8988T (cell line): ENCODE measurements around the gene MPHOSPH8.

ENCODE experiments used
- DNase-seq: peaks from one replicate; pipeline ENCODE4 v3.0.0; 2011

The MPHOSPH8 gene, protein sequence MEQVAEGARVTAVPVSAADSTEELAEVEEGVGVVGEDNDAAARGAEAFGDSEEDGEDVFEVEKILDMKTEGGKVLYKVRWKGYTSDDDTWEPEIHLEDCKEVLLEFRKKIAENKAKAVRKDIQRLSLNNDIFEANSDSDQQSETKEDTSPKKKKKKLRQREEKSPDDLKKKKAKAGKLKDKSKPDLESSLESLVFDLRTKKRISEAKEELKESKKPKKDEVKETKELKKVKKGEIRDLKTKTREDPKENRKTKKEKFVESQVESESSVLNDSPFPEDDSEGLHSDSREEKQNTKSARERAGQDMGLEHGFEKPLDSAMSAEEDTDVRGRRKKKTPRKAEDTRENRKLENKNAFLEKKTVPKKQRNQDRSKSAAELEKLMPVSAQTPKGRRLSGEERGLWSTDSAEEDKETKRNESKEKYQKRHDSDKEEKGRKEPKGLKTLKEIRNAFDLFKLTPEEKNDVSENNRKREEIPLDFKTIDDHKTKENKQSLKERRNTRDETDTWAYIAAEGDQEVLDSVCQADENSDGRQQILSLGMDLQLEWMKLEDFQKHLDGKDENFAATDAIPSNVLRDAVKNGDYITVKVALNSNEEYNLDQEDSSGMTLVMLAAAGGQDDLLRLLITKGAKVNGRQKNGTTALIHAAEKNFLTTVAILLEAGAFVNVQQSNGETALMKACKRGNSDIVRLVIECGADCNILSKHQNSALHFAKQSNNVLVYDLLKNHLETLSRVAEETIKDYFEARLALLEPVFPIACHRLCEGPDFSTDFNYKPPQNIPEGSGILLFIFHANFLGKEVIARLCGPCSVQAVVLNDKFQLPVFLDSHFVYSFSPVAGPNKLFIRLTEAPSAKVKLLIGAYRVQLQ

DNA sequence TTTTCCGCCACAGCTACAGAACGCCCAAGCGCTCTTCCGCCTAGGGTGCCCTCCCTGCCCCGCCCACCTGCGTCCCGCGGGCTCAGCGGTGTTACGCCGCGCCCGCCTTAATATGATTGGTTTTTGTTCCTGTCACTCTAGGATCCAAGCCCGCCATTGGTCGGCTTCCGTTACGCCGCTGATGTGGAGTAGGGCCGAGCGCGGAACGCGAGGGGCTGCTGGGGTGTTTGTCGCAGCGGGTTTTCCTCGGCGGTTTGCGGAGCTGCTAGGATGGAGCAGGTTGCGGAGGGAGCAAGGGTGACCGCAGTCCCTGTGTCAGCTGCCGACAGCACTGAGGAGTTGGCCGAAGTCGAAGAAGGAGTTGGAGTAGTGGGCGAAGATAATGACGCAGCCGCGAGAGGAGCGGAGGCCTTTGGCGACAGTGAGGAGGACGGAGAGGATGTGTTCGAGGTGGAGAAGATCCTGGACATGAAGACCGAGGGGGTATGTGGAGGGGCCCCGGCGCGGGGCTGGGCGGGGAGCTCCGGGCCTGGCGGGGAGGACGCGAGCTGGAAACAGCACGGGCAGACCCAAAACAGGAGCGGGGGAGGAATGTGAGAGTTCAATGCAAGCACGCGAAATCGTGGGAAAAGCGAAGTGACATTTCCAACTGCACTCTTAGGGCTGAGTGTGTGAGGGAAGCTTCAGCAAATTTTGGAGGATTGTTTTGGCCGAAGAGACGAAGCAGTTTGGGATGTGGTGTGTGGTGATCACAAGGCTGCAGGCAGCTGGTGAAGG lies at the start of gene MPHOSPH8:
MPHOSPH8 (plus strand) TSS at position 181 of the 777 bp plus-strand sequence; CDS start at position 271, 90 bp downstream.
- DNase-seq = peak; percentile 65

GRCh38 chr13:19586904-19587634 lies 46.4 kb upstream of the MPHOSPH8 start:
- no peak for DNase-seq

GRCh38 chr13:19587635-19588300 lies 45.7 kb upstream of the MPHOSPH8 start:
- DNase-seq = no peak

- DNase-seq = no peak
Measured at GRCh38 chr13:19589312-19589711, 44.1 kb upstream of the MPHOSPH8 start.

DNA sequence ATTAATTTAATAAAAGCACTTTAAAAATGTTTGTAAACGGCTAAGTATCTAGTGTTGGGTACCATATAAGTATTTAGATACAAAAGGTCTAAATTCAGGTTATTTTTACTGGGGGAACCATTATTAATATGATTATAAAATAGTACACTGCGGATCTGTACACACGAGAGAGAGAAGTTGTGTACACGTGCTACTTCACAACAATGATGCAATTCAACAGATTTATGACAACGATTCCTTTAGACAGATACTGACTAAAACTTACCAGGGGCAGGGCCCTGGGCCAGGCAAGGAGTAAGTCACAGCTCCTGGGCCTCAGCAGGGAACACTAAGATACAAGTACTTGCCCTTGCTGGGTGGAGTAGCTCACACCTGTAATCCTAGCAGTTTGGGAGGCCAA lies 43.0 kb upstream of the MPHOSPH8 start:
- DNase-seq = no peak

- DNase-seq = no peak
Measured at GRCh38 chr13:19591864-19592263, 41.6 kb upstream of the MPHOSPH8 start.

- no peak for DNase-seq
Measured at GRCh38 chr13:19592657-19593180, 40.7 kb upstream of the MPHOSPH8 start.

GRCh38 chr13:19596086-19596485 lies 37.4 kb upstream of the MPHOSPH8 start:
- DNase-seq = no peak

GRCh38 chr13:19596960-19597361 lies 36.5 kb upstream of the MPHOSPH8 start:
- DNase-seq = no peak

DNA sequence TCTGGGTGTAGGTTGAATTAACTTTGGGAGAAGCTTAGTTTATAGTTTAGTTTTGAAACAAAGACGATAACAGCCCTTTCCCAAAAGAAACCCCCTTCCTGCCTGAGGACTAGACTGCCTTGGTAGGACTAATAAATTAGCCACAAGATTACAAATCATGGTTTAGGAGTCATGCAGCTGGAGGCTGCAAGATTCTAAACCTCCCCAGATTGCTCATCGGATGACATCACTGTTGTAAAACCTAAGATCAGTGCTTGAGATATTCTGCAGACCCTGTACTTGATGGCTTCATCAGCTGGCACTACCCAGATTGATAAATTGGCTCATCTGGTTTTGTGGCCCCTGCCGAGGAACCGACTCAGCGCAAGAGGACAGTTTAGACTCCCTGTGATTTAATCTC lies 35.9 kb upstream of the MPHOSPH8 start:
- DNase-seq = no peak

- peak; percentile 80 for DNase-seq
Measured at GRCh38 chr13:19601749-19602725, 31.4 kb upstream of the MPHOSPH8 start.

DNA sequence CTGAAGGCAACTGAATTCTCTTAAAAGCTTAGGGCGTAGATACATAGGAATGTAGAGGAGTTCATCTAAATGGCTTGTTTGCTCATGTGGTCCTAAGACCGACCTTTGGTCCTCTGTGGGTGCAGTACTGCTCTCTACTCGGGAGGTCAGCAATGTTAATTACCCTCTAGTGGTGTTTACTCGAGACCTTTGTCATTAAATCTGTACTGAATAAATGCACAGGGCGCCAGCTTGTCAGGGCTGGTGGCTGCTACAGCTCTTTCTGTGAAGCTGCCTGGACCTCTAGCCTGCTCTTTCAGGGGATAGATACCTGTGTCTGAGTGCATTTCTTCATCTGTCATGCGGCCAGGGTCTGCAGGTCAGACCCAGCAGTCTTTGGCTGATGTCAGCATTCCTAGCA lies 29.2 kb upstream of the MPHOSPH8 start:
- no peak for DNase-seq

- no peak for DNase-seq
Measured at GRCh38 chr13:19605161-19605955, 28.1 kb upstream of the MPHOSPH8 start.

DNA sequence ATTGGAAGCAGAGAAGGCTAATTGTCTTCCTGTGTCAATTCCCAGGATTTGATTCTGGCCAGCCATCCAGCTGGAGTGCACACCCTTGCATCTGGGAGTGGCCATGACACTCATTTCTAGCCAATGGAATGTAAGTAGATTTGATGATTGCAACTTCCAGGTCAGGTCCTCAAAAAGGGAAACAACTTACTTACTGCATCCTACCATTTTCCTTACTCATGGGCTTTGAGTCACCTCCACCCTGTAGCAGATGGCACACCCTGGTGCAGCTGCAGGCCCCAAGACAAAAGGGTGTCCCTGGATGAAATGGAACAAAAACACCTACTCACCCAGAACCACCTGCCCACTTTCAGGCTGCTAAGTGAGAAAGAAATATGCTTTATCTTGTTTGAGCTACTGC lies 27.3 kb upstream of the MPHOSPH8 start:
- no peak for DNase-seq

DNA sequence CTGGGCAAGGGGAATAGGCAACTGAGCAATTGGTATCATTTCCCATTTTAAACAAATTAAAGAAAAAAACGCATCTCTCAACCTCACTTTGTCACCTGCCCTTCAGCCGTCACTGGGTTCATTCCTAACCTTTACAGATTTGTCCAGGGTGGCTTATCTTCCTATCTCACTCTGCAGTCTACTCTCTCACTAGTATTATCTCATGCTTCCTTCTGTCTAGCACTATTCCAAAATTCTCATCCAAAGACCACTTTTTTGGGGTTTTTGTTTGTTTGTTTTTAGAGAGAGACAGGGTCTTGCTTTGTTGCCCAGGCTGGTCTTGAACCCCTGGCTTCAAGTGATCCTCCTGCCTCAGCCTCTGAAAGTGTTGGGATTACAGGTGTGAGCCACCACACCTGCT lies 26.7 kb upstream of the MPHOSPH8 start:
- DNase-seq = no peak

DNA sequence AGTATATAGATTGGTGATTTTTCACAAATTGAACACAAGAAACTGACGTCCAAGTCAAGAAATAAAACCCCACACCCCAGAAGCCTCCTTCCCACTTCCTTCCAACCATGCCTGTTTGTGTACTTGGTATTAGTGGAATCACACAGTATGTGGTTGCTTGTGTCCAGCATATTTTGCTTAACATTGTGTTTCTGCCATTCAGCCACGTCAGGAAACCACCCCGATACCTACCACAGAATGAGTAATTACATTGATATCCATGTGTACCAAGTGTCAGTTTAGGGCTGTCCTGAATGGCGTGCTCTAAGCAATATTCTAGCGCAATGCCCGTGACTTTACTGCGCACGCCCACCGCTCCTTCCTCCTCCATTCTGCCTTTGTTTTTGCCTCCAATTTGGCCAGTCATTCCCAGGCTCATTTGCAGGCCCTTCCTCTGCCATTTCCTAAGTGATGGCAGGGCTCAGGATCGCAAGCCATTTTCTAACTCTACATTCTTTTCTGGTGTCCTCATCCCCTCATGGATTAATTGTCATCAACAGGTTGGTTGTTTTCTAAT lies 25.9 kb upstream of the MPHOSPH8 start:
- no peak for DNase-seq

- DNase-seq = no peak
Measured at GRCh38 chr13:19618977-19619376, 14.5 kb upstream of the MPHOSPH8 start.

- DNase-seq = no peak
Measured at GRCh38 chr13:19622193-19622592, 11.3 kb upstream of the MPHOSPH8 start.

DNA sequence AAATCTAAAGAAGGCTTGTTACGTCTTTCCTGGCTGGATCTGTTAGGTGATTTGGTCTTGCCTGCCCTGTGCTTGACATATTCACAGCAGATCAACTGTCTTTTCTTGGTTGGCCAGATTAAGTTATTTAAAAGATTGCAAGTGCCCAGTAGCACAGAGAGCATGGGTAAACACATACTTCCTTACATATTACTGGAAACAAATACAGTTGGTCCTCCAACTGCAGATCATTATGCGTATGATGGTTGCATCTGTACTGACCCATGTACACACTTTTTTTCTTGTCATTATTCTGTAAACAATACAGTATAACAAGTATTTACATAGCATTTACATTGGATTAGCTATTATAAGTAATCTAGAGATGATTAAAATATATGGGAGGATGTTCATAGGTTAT lies 9.2 kb upstream of the MPHOSPH8 start:
- DNase-seq = no peak
